DOHH2 (cell line): Measurements from ENCODE around the gene KCNIP2.
A peak's percentile ranks its signal among the peaks of the same experiment; 100 is the strongest.

Experiments
- H3F3A ChIP-seq: fragments of 200-600 bp; sonication (generic), shearing (Covaris generic); 2 replicates; pipeline ENCODE4 v1.6.0; 2016; ENCODE audit warnings: antibody characterized with exemption, mild to moderate bottlenecking; ENCODE audit not compliant: control insufficient read depth, insufficient read depth
- H3K27ac ChIP-seq: fragments of 200-600 bp; sonication (generic); 2 replicates; pipeline ENCODE4 v1.5.1; 2014; ENCODE audit warnings: low read depth, mild to moderate bottlenecking, low read length, moderate library complexity
- H3K27me3 ChIP-seq: fragments of 200-600 bp; sonication (generic); 2 replicates; pipeline ENCODE4 v1.6.1; 2014; ENCODE audit warnings: mild to moderate bottlenecking, low read length, mixed read lengths; ENCODE audit not compliant: control insufficient read depth
- H3K36me3 ChIP-seq: fragments of 200-600 bp; sonication (generic); 2 replicates; pipeline ENCODE4 v1.6.1; 2014; ENCODE audit warnings: mild to moderate bottlenecking, low read length, moderate library complexity, mixed read lengths; ENCODE audit not compliant: control insufficient read depth
- H3K4me1 ChIP-seq: fragments of 200-600 bp; sonication (generic); 2 replicates; pipeline ENCODE4 v1.6.1; 2014; ENCODE audit warnings: mild to moderate bottlenecking, low read length, mixed read lengths; ENCODE audit not compliant: control insufficient read depth
- H3K4me2 ChIP-seq: fragments of 200-600 bp; sonication (generic); 2 replicates; pipeline ENCODE4 v1.6.0; 2014; ENCODE audit warnings: mild to moderate bottlenecking, low read length, moderate library complexity
- H3K4me3 ChIP-seq: fragments of 200-600 bp; sonication (generic); 2 replicates; pipeline ENCODE4 v1.5.1; 2014; ENCODE audit warnings: mild to moderate bottlenecking, low read length, mixed read lengths
- H3K79me2 ChIP-seq: fragments of 200-600 bp; sonication (generic); 2 replicates; pipeline ENCODE4 v1.6.1; 2014; ENCODE audit warnings: mild to moderate bottlenecking, low read length, mixed read lengths; ENCODE audit not compliant: control insufficient read depth
- H3K9me2 ChIP-seq: fragments of 200-600 bp; sonication (generic); replicated peaks from 2 replicates; pipeline ENCODE4 v1.6.1; 2014; ENCODE audit warnings: mild to moderate bottlenecking, low read length, mixed read lengths; ENCODE audit not compliant: control insufficient read depth
- H3K9me3 ChIP-seq: fragments of 200-600 bp; sonication (generic); 2 replicates; pipeline ENCODE4 v1.6.1; 2014; ENCODE audit warnings: antibody characterized with exemption, low read length, mixed read lengths; ENCODE audit not compliant: control insufficient read depth, insufficient read depth
- H4K20me1 ChIP-seq: fragments of 200-600 bp; sonication (generic); 2 replicates; pipeline ENCODE4 v1.6.0; 2014; ENCODE audit warnings: low read depth, mild to moderate bottlenecking, antibody characterized with exemption, low read length, moderate library complexity; ENCODE audit not compliant: control insufficient read depth, insufficient read depth
- EZH2phosphoT487 ChIP-seq: fragments of 200-600 bp; sonication (generic); IDR thresholded peaks from 2 replicates; pipeline ENCODE4 v1.6.1; 2017; ENCODE audit warnings: borderline replicate concordance, mild to moderate bottlenecking, antibody characterized with exemption, low read length, moderate library complexity, mixed read lengths
- TF ChIP-seq, protein P1 (sequence below): fragments of 200-600 bp; sonication (generic); IDR thresholded peaks from one replicate; pipeline ENCODE4 v1.5.1; 2014; ENCODE audit warnings: antibody characterized with exemption, mild to moderate bottlenecking, low read depth, low read length; ENCODE audit not compliant: poor library complexity, severe bottlenecking

Gene KCNIP2

DNA sequence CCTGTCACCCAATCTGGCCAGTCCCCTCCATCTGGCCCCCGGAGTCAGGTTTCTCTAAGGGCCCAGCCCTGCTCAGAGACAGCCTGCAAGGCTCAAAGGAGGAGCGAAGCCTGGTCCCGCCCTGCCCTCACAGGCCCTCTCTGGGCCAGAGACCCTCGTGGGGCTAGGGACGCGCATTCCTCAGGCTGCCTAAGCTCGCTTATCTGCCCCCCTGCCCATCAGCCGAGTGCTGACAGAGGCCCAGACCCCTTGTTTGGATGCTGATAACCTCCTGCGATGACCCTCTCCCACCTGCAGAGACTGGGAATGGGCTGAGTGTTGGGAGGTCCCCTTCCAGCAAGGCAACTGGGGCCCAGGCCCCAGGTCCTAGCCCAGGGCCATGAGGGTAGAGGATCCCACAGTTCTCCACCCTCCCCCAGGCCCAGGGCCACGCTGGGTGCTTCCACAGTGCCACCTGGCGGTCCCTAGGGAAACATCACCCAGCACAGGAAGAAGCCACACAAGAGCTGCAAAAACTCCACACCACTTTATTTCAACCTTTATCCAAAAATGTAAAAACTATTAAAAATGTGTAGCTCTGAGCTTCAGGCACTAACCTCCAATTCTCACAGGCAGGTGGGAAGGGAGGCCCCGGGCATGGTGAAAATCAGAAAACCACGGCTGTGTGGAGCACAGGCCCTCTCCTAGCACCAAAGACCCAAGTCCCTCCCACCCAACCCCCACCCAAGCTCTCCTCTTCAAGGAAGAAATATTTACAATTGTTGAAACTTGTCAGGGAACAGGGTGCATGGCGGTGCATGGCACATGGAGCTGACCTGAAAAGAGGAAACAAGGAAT lies 62.6 kb downstream of the KCNIP2 start:
- Histone ChIP-seq H3F3A (peaks cover 28% of the 10 kb centered on the region), H3K36me3 (peaks cover 49% of the 10 kb centered on the region), H3K4me1 (peaks cover 57% of the 10 kb centered on the region), H3K27me3 (peaks cover 11% of the 10 kb centered on the region), H3K4me2 (peak overlapping the region; percentile 97), H3K9me2 (no peaks in the 10 kb centered on the region), H3K4me3 (peak overlapping the region; percentile 85), H3K9me3 (no peaks in the 10 kb centered on the region), H3K27ac (0 out of 2 replicates have a peak overlapping the region, but pooled peaks have one; percentile 11), H4K20me1 (no peaks in the 10 kb centered on the region), H3K79me2 (peaks cover 24% of the 10 kb centered on the region)
- TF ChIP-seq, protein P1, sequence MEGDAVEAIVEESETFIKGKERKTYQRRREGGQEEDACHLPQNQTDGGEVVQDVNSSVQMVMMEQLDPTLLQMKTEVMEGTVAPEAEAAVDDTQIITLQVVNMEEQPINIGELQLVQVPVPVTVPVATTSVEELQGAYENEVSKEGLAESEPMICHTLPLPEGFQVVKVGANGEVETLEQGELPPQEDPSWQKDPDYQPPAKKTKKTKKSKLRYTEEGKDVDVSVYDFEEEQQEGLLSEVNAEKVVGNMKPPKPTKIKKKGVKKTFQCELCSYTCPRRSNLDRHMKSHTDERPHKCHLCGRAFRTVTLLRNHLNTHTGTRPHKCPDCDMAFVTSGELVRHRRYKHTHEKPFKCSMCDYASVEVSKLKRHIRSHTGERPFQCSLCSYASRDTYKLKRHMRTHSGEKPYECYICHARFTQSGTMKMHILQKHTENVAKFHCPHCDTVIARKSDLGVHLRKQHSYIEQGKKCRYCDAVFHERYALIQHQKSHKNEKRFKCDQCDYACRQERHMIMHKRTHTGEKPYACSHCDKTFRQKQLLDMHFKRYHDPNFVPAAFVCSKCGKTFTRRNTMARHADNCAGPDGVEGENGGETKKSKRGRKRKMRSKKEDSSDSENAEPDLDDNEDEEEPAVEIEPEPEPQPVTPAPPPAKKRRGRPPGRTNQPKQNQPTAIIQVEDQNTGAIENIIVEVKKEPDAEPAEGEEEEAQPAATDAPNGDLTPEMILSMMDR = peak; percentile 94
- TF ChIP-seq EZH2phosphoT487 = no peak

DNA sequence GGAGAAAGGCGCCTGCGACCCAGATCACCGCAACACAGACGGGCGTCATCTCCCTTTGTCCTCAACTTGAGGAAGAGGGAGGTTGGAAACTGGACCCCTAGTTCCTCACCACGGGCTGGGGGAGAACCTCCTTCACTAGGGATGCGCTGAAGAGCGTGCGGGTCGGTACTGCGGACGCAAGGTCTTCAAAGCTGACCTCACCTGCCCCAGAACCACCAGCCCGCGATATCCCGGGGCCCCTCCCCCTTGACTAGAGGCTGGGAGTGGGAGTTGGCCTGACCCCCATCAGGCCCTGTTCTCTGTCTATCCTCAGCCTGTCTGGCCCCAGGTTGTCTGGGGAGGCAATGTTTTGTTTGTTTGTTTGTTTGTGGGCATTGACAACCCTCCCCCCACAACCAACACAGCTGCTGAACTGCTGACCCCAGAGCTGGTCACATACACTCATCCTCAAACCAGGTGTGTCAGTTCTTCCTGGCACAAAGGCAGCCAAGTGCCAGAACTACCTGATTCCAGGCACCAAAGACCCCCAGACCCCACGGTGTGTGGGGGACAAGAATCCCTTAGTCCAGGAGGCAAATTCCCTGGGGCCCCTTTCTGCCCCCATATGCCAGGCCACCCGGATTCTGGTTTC lies 63.3 kb downstream of the KCNIP2 start:
- H3K79me2 ChIP-seq = peaks cover 24% of the 10 kb centered on the region
- no peaks in the 10 kb centered on the region for H3K9me3 ChIP-seq
- no peak for TF ChIP-seq EZH2phosphoT487
- TF ChIP-seq, protein P1 = peak; percentile 27
- H3K4me3 ChIP-seq = peak overlapping the region; percentile 75
- no peaks in the 10 kb centered on the region for H3K9me2 ChIP-seq
- peaks cover 14% of the 10 kb centered on the region for H3K27me3 ChIP-seq
- peaks cover 42% of the 10 kb centered on the region for H3K36me3 ChIP-seq
- H3F3A ChIP-seq = peaks cover 20% of the 10 kb centered on the region
- no peak overlapping the region for H3K27ac ChIP-seq
- H3K4me1 ChIP-seq = peaks cover 57% of the 10 kb centered on the region
- H4K20me1 ChIP-seq = no peaks in the 10 kb centered on the region
- peak overlapping the region; percentile 97 for H3K4me2 ChIP-seq

DNA sequence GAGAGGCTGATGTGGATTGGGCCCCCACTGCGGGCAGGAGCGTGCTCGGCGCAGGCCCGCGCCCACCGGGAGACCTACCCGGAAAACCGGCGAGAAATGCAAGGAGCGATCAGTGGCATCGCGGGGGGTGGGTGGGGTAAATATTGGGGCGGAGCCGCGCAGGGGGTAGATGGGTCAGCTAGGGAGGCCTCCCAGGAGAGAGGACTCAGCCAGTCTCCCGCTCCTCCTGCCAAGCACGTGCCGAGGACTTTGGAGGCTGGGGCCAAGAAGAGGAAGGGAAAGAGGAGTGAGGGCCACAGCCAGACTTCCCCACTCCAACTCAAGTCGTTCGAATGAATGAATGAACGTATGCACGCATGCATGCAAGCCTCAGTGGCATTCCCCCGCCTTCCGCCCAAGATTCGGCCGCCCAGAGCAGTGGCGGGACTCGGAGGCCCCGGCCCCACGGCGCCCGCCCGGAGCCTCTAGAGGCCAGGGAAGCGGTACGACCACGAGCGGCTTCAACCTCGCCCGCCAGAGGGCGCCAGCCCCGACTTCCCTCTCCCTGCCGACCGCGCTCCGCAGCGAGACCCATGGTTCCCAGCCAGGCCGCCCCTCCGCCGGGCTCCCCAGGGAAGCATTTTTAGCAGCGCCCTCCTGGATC lies 63.9 kb downstream of the KCNIP2 start:
- Histone ChIP-seq H3K9me3 (no peaks in the 10 kb centered on the region), H3K4me1 (peaks cover 57% of the 10 kb centered on the region), H3K4me2 (peak overlapping the region; percentile 97), H4K20me1 (no peaks in the 10 kb centered on the region), H3K27me3 (peaks cover 21% of the 10 kb centered on the region), H3F3A (peaks cover 14% of the 10 kb centered on the region), H3K9me2 (no peaks in the 10 kb centered on the region), H3K4me3 (peak overlapping the region; percentile 75), H3K27ac (peak overlapping the region; percentile 50), H3K79me2 (peaks cover 24% of the 10 kb centered on the region), H3K36me3 (peaks cover 35% of the 10 kb centered on the region)
- TF ChIP-seq, protein P1 = peak; percentile 77
- TF ChIP-seq EZH2phosphoT487 = no peak
